K562 (cell line): ENCODE results near the gene SEC23B. TPM values are rescaled to one million over a fixed set of nuclear protein-coding genes. Genes with fewer than 3 reads are reported as not detected.

Experiments used
- ETV5 ChIP-seq: sonication (generic); formaldehyde crosslinking; IDR thresholded peaks from 2 replicates; pipeline ENCODE4 v1.4.0; 2020; ENCODE audit warnings: low read depth, mild to moderate bottlenecking, missing genetic modification reagents
- GABPA ChIP-seq: fragments of 200-800 bp; sonication (Bioruptor generic); conservative IDR thresholded peaks from 2 replicates; pipeline ENCODE4 v1.6.1; 2016; ENCODE audit warnings: low read depth, missing genetic modification characterization, missing compliant biosample characterization
- JUND ChIP-seq, 2 experiments: IDR thresholded peaks; 2 replicates in 1 of 2; 3 replicates in 1 of 2; pipeline ENCODE4 v1.6.1; 2011; ENCODE audit warnings: borderline replicate concordance in 2 of 2, low read depth in 2 of 2, low read length in 2 of 2, improper control_type of control experiment in 1 of 2, missing biosample characterization in 1 of 2, missing genetic modification characterization in 1 of 2, missing genetic modification reagents in 1 of 2
- MEF2D ChIP-seq: conservative IDR thresholded peaks from 2 replicates; pipeline ENCODE4 v1.6.1; 2016; ENCODE audit warnings: low read depth, missing genetic modification characterization, missing compliant biosample characterization
- NR0B1 ChIP-seq: fragments of 450-650 bp; IDR thresholded peaks from one replicate; pipeline ENCODE4 v1.6.1; 2018; ENCODE audit warnings: mild to moderate bottlenecking, moderate library complexity; ENCODE audit not compliant: partially characterized antibody
- PHF20 ChIP-seq: fragments of 450-650 bp; IDR thresholded peaks from 2 replicates; pipeline ENCODE4 v1.6.1; 2018; ENCODE audit not compliant: partially characterized antibody
- RAD51 ChIP-seq: fragments of 450-650 bp; IDR thresholded peaks from 2 replicates; pipeline ENCODE4 v1.7.1; 2016; ENCODE audit warnings: low read depth, mild to moderate bottlenecking, borderline replicate concordance
- RBM39 ChIP-seq: fragments of 200-400 bp; formaldehyde crosslinking; optimal IDR thresholded peaks from 2 replicates; pipeline ENCODE3; 2018; ENCODE audit warnings: low read depth, low read length
- XRCC5 ChIP-seq: fragments of 200-400 bp; formaldehyde crosslinking; IDR thresholded peaks from 2 replicates; pipeline ENCODE4 v1.6.1; 2017; ENCODE audit warnings: low read depth, mild to moderate bottlenecking, low read length
- ZFX ChIP-seq: sonication (generic); formaldehyde crosslinking; IDR thresholded peaks from 2 replicates; pipeline ENCODE4 v1.8.0; 2022; ENCODE audit warnings: mild to moderate bottlenecking, missing genetic modification reagents, moderate library complexity
- ZHX1 ChIP-seq: fragments of 150-350 bp; conservative IDR thresholded peaks from 2 replicates; pipeline ENCODE4 v1.6.1; 2014; ENCODE audit warnings: low read length
- ZMIZ1 ChIP-seq, 2 experiments: fragments of 150-350 bp in 1 of 2; IDR thresholded peaks; 2 replicates each; pipeline ENCODE4 v1.6.1; 2012 to 2016; ENCODE audit warnings: low read depth in 2 of 2, low read length in 2 of 2, mild to moderate bottlenecking in 1 of 2, moderate library complexity in 1 of 2
- ZNF511 ChIP-seq: sonication (generic); formaldehyde crosslinking; IDR thresholded peaks from 2 replicates; pipeline ENCODE4 v1.8.0; 2022; ENCODE audit warnings: mild to moderate bottlenecking, missing genetic modification reagents
- ZNF639 ChIP-seq, 2 experiments: fragments of 200-800 bp in 1 of 2; sonication (Bioruptor generic) in 1 of 2; sonication (generic) in 1 of 2; formaldehyde crosslinking in 1 of 2; IDR thresholded peaks in 1 of 2; conservative IDR thresholded peaks in 1 of 2; 2 replicates each; pipeline versions ENCODE4 v1.5.0 to v1.6.1; 2016 to 2020; ENCODE audit warnings: missing compliant biosample characterization in 1 of 2, missing genetic modification characterization in 1 of 2, missing genetic modification reagents in 1 of 2
- polyA plus RNA-seq, 8 experiments: library from polyadenylated mRNA; depleted of rRNA in 4 of 8; stranded (reverse) in 5 of 8; unstranded in 3 of 8; fragments of >200 nt; fragmentation: Nextera tagmentation in 2 of 8; fragmentation: Illumina TruSeq in 1 of 8; extraction: Ambion mirVana in 2 of 8; extraction: Trizol in 1 of 8; gene quantifications; 2 replicates each; pipeline versions ENCODE4 v1.2.1 to v1.2.3, GENCODE V29; 2011 to 2014; ENCODE audit warnings: inconsistent platforms in 1 of 8, missing spikeins in 1 of 8
- total RNA-seq, 7 experiments: library from RNA; depleted of rRNA in 6 of 7; stranded (reverse); fragments of >200 nt in 6 of 7; fragmentation: Illumina TruSeq in 2 of 7; extraction: Trizol in 2 of 7; gene quantifications; 2 replicates each; pipeline versions ENCODE4 v1.2.1 to v1.2.3, GENCODE V29; 2011 to 2021; ENCODE audit warnings: low replicate concordance in 1 of 7

The SEC23B gene
- total and polyA plus RNA-seq, 9 of the 15 experiments (the other 6 are each of a cell fraction or from before 2014, with no cell fraction given): 31.7 to 70.2 (median 38.5) TPM

- TF ChIP-seq JUND (IDR thresholded peaks at IDR 0.05; ENCODE audit: borderline replicate concordance, low read depth, low read length) (peak; percentile 72), JUND (tag; IDR thresholded peaks at IDR 0.05; ENCODE audit: borderline replicate concordance, low read depth, low read length) (peak; percentile 76; the same call in 2 of the 3 replicates), PHF20 (peak; percentile 67), ZNF511 (CRISPR knock-in tag) (no peak), ETV5 (0 out of 2 replicates have a peak, but pooled peaks have one; percentile 20), XRCC5 (0 out of 2 replicates have a peak, but pooled peaks have one; percentile 8), NR0B1 (no peak), ZNF639 (CRISPR knock-in tag; conservative IDR thresholded peaks at IDR 0.05 in 1 of 2, IDR thresholded peaks at IDR 0.05 in 1 of 2) (peak in 1 of 2 experiments; percentile 38; a peak in 1 of 4 replicates), RBM39 (no peak), ZHX1 (0 out of 2 replicates have a peak, but pooled peaks have one; percentile 71), ZMIZ1 (IDR thresholded peaks at IDR 0.05; ENCODE audit: low read depth in 2 of 2, low read length in 2 of 2) (0 out of 4 replicates have a peak, but pooled peaks of 1 of the 2 experiments have one; percentile 25), RAD51 (no peak), MEF2D (no peak), GABPA (tag) (peak; percentile 90), ZFX (peak; percentile 86)
These were observed at the start of gene SEC23B (continued) for GRCh38 chr20:18507218-18508191.
